ENCODE measurements around the gene TMEM175. TPM values are rescaled to one million over a fixed set of nuclear protein-coding genes. Genes with fewer than 3 reads are reported as not detected.
A peak's percentile ranks its signal among the peaks of the same experiment; 100 is the strongest.
"Not testable (repeated sequence)": the region's sequence is repeated elsewhere in the genome, so short reads cannot be mapped to it uniquely, and the experiment has no call there.

Gene TMEM175
- total RNA-seq, 1 donor from 2014 or later, result 24.5 TPM

DNA sequence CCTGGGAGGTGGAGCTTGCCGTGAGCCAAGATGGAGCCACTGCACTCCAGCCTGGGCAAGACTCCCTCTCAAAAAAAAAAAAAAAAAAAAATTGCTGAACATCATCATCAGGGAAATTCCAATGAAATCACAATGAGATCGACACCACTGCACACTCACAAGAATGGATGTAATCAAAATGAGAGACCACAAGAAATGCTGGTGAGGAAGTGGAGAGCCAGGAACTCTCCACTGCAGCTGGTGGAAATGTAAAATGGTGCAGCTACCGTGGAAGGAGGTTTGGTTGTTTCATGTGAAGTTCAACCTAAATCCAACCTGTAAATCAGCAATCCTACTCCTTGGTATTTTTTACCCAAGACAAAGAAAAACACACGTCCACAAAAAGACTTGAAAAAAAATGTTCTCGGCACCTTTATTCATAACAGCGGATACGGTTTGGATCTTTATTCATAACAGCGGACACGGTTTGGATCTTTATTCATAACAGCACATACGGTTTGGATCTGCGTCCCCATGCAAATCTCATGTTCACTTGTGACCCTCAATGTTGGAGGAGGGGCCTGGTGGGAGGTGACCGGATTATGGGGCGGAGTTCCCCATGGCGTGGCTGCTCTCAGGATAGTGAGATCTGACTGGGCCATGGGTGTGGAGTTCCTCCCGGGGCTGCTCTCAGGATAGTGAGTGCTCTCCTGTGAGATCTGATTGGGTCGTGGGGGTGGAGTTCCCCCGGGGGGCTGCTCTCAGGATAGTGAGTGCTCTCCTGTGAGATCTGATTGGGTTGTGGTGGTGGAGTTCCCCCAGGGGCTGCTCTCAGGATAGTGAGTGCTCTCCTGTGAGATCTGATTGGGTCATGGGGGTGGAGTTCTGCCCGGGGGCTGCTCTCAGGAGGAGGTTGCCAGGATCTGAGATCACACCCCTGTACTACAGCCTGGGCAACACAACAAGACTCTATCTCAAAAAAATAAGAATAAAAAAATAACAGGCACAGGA is 7.9 kb upstream of the TMEM175 start:
- no peak for DNase-seq
- peak; percentile 37 for ATAC-seq (ENCODE audit: low read depth)
- ChIA-PET CTCF (no interaction called here), POLR2A (interaction anchor here (0.6 to 4.2 kb wide), 4 partner anchors 9 to 230 kb away, joined by 4 to 73 read pairs (median 20); partner anchors contain the start of genes GAK and TMEM175)
- TF ChIP-seq, protein P1, sequence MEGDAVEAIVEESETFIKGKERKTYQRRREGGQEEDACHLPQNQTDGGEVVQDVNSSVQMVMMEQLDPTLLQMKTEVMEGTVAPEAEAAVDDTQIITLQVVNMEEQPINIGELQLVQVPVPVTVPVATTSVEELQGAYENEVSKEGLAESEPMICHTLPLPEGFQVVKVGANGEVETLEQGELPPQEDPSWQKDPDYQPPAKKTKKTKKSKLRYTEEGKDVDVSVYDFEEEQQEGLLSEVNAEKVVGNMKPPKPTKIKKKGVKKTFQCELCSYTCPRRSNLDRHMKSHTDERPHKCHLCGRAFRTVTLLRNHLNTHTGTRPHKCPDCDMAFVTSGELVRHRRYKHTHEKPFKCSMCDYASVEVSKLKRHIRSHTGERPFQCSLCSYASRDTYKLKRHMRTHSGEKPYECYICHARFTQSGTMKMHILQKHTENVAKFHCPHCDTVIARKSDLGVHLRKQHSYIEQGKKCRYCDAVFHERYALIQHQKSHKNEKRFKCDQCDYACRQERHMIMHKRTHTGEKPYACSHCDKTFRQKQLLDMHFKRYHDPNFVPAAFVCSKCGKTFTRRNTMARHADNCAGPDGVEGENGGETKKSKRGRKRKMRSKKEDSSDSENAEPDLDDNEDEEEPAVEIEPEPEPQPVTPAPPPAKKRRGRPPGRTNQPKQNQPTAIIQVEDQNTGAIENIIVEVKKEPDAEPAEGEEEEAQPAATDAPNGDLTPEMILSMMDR (IDR thresholded peaks at IDR 0.05), result no peak
- Mint-ChIP-seq H3K27me3 (no peaks in the 10 kb centered on the region), H3K27ac (peak overlapping the region; percentile 70), H3K4me1 (peaks cover 78% of the 10 kb centered on the region), H3K36me3 (ENCODE audit: low read depth) (peaks cover 17% of the 10 kb centered on the region), H3K9me3 (peaks cover 2% of the 10 kb centered on the region), H3K4me3 (peak overlapping the region; percentile 29)
- intact Hi-C loops (cut with micrococcal nuclease), result loop anchor here (5.0 kb wide), 2 partner anchors 63 to 133 kb away; partner anchors contain the start of gene IDUA

DNA sequence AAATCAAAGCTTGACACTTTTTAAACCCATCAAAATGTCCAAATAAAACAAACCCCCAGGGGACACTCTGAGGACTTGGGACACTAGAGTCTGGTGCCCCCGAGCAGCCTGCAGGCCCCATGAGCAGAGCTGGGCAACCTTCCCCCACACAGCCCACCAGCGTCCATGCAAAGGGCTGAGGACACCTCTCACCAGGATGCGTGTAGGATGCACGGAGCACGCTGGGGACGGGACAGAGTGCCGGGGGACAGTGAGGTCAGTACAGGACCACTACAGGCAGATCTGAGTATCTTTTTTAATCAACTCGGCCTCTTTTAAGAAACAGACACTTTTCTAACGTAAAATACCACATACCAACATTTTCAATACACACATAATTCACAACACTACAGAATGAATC is 7.1 kb upstream of the TMEM175 start:
- H3K36me3 Mint-ChIP-seq (ENCODE audit: low read depth), result peaks cover 17% of the 10 kb centered on the region
- no peak for ATAC-seq (ENCODE audit: low read depth)
- no peaks in the 10 kb centered on the region for H3K27me3 Mint-ChIP-seq
- peaks cover 2% of the 10 kb centered on the region for H3K9me3 Mint-ChIP-seq
- H3K4me3 Mint-ChIP-seq, result no peak overlapping the region
- DNase-seq, result no peak
- TF ChIP-seq, protein P1 (IDR thresholded peaks at IDR 0.05), result no peak
- peaks cover 76% of the 10 kb centered on the region for H3K4me1 Mint-ChIP-seq
- POLR2A ChIA-PET, result no interaction called here
- CTCF ChIA-PET, result no interaction called here
- H3K27ac Mint-ChIP-seq, result no peak overlapping the region
- intact Hi-C loops (cut with micrococcal nuclease), result no loop called here

DNA sequence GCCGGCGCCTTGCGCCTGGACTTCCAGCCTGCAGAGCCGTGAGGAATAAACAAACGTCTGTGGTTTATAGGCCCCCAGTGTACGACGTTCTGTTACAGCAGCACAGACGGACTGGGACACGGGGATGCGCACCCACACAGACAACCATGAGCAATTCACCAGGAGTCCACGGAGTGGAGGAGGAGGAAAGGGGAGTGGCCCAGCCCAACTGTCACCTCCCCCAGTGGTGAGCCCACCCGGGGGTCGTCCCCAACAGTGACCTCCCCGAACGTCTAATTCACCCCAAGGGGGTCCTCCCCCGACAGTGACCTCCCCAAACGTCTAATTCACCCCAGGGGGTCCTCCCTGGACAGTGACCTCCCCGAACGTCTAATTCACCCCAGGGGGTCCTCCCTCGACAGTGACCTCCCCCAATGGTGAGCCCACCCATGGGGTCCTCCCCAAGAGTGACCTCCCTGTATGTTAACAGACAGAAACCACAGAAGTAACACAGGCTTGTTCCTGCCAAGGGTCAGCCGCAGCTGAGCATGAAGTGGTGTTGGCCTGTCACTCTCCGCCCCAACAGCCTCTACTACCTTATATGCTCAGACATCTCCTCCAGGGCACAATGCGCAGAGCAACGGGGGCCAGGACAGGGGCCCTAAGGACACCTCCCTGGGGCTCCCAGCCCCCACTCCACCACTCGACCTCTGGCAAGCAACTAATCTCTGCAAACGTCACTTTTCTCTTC is 6.3 kb upstream of the TMEM175 start:
- POLR2A ChIA-PET, result interaction anchor here (0.9 kb wide), 1 partner anchor 61 kb away, joined by 3 read pairs; the partner anchor contains the start of gene IDUA
- H3K36me3 Mint-ChIP-seq (ENCODE audit: low read depth), result peaks cover 17% of the 10 kb centered on the region
- CTCF ChIA-PET, result no interaction called here
- peaks cover 2% of the 10 kb centered on the region for H3K9me3 Mint-ChIP-seq
- no peaks in the 10 kb centered on the region for H3K27me3 Mint-ChIP-seq
- ATAC-seq (ENCODE audit: low read depth) (no peak), DNase-seq (no peak)
- H3K4me3 Mint-ChIP-seq, result no peak overlapping the region
- peaks cover 81% of the 10 kb centered on the region for H3K4me1 Mint-ChIP-seq
- TF ChIP-seq, protein P1 (IDR thresholded peaks at IDR 0.05), result no peak
- peak overlapping the region; percentile 61 for H3K27ac Mint-ChIP-seq
- intact Hi-C loops (cut with micrococcal nuclease), result no loop called here

- POLR2A ChIA-PET, result interaction anchor here (0.9 kb wide), 1 partner anchor 61 kb away, joined by 3 read pairs; the partner anchor contains the start of gene IDUA
- Mint-ChIP-seq H3K4me1 (peaks cover 81% of the 10 kb centered on the region), H3K4me3 (no peak overlapping the region)
These were observed 5.7 kb upstream of the TMEM175 start for GRCh38 chr4:926538-926937.

DNA sequence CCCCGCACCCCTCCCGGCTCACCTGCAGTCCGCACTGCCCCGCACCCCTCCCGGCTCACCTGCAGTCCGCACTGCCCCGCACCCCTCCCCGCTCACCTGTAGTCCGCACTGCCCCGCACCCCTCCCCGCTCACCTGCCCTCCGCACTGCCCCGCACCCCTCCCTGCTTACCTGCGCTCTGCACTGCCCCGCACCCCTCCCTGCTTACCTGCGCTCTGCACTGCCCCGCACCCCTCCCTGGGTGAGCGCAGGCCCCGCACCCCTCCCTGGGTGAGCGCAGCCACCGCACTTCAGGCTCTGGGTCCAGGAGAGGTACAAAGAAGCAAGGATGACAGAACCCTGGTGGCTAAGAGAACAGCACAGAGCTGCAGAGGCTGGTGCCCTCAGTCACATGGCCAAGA is 4.7 kb upstream of the TMEM175 start:
- H3K9me3 Mint-ChIP-seq; ATAC-seq (ENCODE audit: low read depth); POLR2A ChIA-PET; intact Hi-C loops (cut with micrococcal nuclease); H3K4me3 Mint-ChIP-seq; H3K27me3 Mint-ChIP-seq; H3K27ac Mint-ChIP-seq; DNase-seq; CTCF ChIA-PET: not testable (repeated sequence)
- Mint-ChIP-seq H3K4me1 (peaks cover 76% of the 10 kb centered on the region), H3K36me3 (ENCODE audit: low read depth) (peaks cover 17% of the 10 kb centered on the region)

More at GRCh38 chr4:926538-926937, 5.7 kb upstream of the TMEM175 start:
- DNase-seq, result no peak
- TF ChIP-seq, protein P1 (IDR thresholded peaks at IDR 0.05), result no peak
- peaks cover 21% of the 10 kb centered on the region for H3K36me3 Mint-ChIP-seq (ENCODE audit: low read depth)
- CTCF ChIA-PET, result no interaction called here
- intact Hi-C loops (cut with micrococcal nuclease), result no loop called here
- no peak overlapping the region for H3K27ac Mint-ChIP-seq
- no peaks in the 10 kb centered on the region for H3K27me3 Mint-ChIP-seq
- ATAC-seq (ENCODE audit: low read depth), result no peak
- H3K9me3 Mint-ChIP-seq, result no peaks in the 10 kb centered on the region

All from activated B cell treated with CpG ODN at 0.5 μM for 24 hours (primary cell).